Neural cell (in vitro differentiated cells): ENCODE data around the gene RAB11FIP5. TPM values are rescaled to one million over a fixed set of nuclear protein-coding genes. Genes with fewer than 3 reads are reported as not detected.

Experiments
- H2AFZ ChIP-seq: fragments of 200-600, 300-800 bp; sonication (generic), shearing (Covaris generic); 2 replicates; pipeline ENCODE4 v1.6.0; 2014; ENCODE audit warnings: low read depth, mild to moderate bottlenecking, antibody characterized with exemption, low read length, moderate library complexity
- H3F3A ChIP-seq: fragments of 200-600 bp; shearing (Covaris generic); 2 replicates; pipeline ENCODE4 v1.6.1; 2016; ENCODE audit warnings: mild to moderate bottlenecking, moderate library complexity, mixed read lengths, antibody characterized with exemption, low read length; ENCODE audit not compliant: insufficient read depth, poor library complexity, severe bottlenecking
- H3K27ac ChIP-seq: fragments of 200-600, 300-800 bp; sonication (generic), shearing (Covaris generic); 2 replicates; pipeline ENCODE4 v1.5.1; 2014; ENCODE audit warnings: mild to moderate bottlenecking, low read length, moderate library complexity
- H3K27me3 ChIP-seq: fragments of 300-800, 200-600 bp; sonication (generic), shearing (Covaris generic); 2 replicates; pipeline ENCODE4 v1.6.0; 2014; ENCODE audit warnings: mild to moderate bottlenecking, low read depth, low read length, moderate library complexity; ENCODE audit not compliant: insufficient read depth
- H3K36me3 ChIP-seq: fragments of 300-800, 200-600 bp; sonication (generic), shearing (Covaris generic); 2 replicates; pipeline ENCODE4 v1.5.1; 2014; ENCODE audit warnings: mild to moderate bottlenecking, antibody characterized with exemption, low read length, moderate library complexity; ENCODE audit not compliant: insufficient read depth
- H3K4me2 ChIP-seq: fragments of 300-800, 200-600 bp; sonication (generic), shearing (Covaris generic); 2 replicates; pipeline ENCODE4 v1.6.0; 2014; ENCODE audit warnings: mild to moderate bottlenecking, low read length
- H3K4me3 ChIP-seq: fragments of 300-800, 200-600 bp; sonication (generic), shearing (Covaris generic); 2 replicates; pipeline ENCODE4 v1.5.1; 2014; ENCODE audit warnings: mild to moderate bottlenecking, low read length, moderate library complexity
- H3K79me2 ChIP-seq: fragments of 200-600 bp; shearing (Covaris generic); replicated peaks from 2 replicates; pipeline ENCODE4 v1.6.0; 2014; ENCODE audit warnings: mild to moderate bottlenecking, low read length, moderate library complexity; ENCODE audit not compliant: insufficient read depth
- H3K9ac ChIP-seq: fragments of 300-800, 200-600 bp; sonication (generic), shearing (Covaris generic); 2 replicates; pipeline ENCODE4 v1.6.1; 2016; ENCODE audit warnings: mild to moderate bottlenecking, low read length, mixed read lengths
- H3K9me2 ChIP-seq: fragments of 200-600 bp; shearing (Covaris generic); 2 replicates; pipeline ENCODE4 v1.6.1; 2016; ENCODE audit warnings: mild to moderate bottlenecking, low read length, mixed read lengths; ENCODE audit not compliant: insufficient read depth
- H3K9me3 ChIP-seq: fragments of 200-600, 300-800 bp; sonication (generic), shearing (Covaris generic); 2 replicates; pipeline ENCODE4 v1.6.1; 2016; ENCODE audit warnings: mild to moderate bottlenecking, mixed run types, low read length, moderate library complexity, mixed read lengths
- H4K20me1 ChIP-seq: fragments of 200-600 bp; shearing (Covaris generic); 2 replicates; pipeline ENCODE4 v1.6.1; 2016; ENCODE audit warnings: mild to moderate bottlenecking, mixed run types; ENCODE audit not compliant: insufficient read depth
- EP300 ChIP-seq: fragments of 450-650 bp; conservative IDR thresholded peaks from 2 replicates; pipeline ENCODE4 v1.6.1; 2014; ENCODE audit warnings: antibody characterized with exemption, mild to moderate bottlenecking, moderate library complexity; ENCODE audit not compliant: poor library complexity, severe bottlenecking
- EZH2 ChIP-seq: fragments of 200-600, 300-800 bp; shearing (Covaris generic), sonication (generic); IDR thresholded peaks from 2 replicates; pipeline ENCODE4 v1.6.1; 2014; ENCODE audit warnings: antibody characterized with exemption, low read length, borderline replicate concordance, mild to moderate bottlenecking; ENCODE audit not compliant: insufficient read depth, poor library complexity, severe bottlenecking
- MXI1 ChIP-seq: fragments of 450-650 bp; conservative IDR thresholded peaks from 2 replicates; pipeline ENCODE4 v1.6.1; 2014; ENCODE audit warnings: antibody characterized with exemption, mild to moderate bottlenecking; ENCODE audit not compliant: poor library complexity, severe bottlenecking
- POLR2AphosphoS5 ChIP-seq: IDR thresholded peaks from 2 replicates; pipeline ENCODE4 v1.6.1; 2012
- RAD21 ChIP-seq: fragments of 450-650 bp; conservative IDR thresholded peaks from 2 replicates; pipeline ENCODE4 v1.6.1; 2014; ENCODE audit warnings: antibody characterized with exemption, mild to moderate bottlenecking, moderate library complexity
- polyA minus RNA-seq: library from RNA; depleted of rRNA, polyadenylated mRNA; stranded (reverse); fragments of >200 nt; gene quantifications from 2 replicates; pipeline ENCODE4 v1.2.3, GENCODE V29; 2014
- polyA plus RNA-seq: library from polyadenylated mRNA; depleted of rRNA; stranded (reverse); fragments of >200 nt; gene quantifications from 2 replicates; pipeline ENCODE4 v1.2.3, GENCODE V29; 2014
- TF ChIP-seq, protein P1 (sequence below): fragments of 450-650 bp; IDR thresholded peaks from 2 replicates; pipeline ENCODE4 v1.5.1; 2014; ENCODE audit warnings: antibody characterized with exemption, mild to moderate bottlenecking, moderate library complexity; ENCODE audit not compliant: poor library complexity, severe bottlenecking
- TF ChIP-seq, protein P2 (sequence below): IDR thresholded peaks from 2 replicates; pipeline ENCODE4 v1.6.1; 2012; ENCODE audit warnings: borderline replicate concordance

The RAB11FIP5 gene, protein sequence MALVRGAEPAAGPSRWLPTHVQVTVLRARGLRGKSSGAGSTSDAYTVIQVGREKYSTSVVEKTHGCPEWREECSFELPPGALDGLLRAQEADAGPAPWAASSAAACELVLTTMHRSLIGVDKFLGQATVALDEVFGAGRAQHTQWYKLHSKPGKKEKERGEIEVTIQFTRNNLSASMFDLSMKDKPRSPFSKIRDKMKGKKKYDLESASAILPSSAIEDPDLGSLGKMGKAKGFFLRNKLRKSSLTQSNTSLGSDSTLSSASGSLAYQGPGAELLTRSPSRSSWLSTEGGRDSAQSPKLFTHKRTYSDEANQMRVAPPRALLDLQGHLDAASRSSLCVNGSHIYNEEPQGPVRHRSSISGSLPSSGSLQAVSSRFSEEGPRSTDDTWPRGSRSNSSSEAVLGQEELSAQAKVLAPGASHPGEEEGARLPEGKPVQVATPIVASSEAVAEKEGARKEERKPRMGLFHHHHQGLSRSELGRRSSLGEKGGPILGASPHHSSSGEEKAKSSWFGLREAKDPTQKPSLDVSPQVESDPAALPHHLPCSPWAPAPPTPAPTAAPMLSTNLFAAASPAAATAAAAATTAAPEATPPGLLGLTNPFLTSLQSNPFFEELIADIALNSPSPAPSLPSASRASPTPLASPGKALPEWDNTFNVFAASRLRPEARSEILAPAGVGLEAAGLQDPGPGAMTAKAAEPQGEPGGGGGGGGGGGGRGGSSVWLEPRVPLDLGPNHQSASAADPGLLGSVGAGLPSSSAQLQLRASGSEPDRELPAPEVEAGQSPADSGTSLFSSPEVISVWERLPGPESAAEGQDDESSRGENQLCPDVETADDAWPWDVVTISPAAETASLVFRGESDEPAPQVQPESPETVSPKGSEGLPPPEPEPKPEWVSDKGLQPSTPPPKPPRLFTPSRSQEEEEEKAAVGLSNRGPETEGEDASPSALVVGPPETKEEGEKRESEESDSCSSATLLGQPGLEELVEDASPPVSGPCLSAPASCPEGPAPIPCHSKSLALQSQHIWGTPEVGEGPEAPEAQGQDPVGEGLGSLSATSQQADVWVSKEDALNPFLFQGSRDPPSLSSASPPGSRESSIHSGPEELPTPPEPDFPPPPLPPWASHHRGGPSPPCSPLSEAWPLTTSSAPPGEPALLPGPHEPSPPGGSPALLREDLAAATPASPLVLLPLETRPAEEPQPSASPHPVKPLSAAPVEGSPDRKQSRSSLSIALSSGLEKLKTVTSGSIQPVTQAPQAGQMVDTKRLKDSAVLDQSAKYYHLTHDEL (N-terminal part only)
- polyA plus RNA-seq: 2.6 and 3.3 TPM in 2 replicates
- 7.4 and 8.0 TPM in 2 replicates for polyA minus RNA-seq

DNA sequence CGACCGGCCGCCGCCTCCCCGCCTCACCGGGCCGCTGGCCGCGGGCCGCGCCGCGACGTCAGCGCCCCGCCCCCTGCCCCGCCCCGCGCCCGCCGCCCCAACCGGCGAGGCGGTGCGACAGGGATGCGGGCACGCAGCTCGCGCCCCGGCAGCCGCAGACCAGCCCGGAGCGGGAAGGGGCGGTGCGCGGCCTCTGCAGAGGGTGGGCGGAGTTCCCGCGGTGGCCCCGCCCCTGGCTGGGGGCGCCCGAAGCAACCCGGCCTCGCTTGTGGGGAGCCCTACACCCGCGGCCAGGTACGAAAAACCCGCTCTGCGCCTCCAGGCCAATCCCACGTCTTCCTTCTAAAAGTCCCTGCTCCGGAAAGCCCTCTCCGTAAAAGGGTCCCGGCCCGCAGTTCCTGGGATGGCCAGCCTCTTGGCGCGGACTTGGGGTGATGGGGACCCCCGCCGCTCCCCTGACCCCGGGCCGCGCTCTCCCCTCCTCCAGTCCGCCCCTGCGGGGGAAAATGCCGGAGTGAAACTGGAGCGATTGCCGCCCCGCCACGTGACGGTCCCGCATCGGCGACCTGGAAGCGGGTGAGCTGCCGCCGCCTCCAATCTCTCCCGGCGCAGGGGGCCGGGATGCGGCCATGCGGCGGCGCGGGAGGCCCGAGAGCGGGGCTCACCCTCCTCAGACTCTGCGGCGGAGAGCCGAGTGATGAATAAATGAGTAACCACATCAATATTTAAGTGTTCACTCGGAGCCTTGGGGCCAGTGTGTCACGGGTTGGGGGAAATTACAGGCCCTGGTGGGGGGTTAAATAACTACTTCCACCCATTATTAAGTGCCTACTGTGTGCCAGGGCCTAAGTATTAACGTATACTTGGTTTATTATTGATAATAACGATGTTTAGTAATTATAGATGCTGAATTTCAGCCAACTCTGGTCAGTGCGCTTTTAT, at the start of gene RAB11FIP5:
TSS of gene RAB11FIP5 (minus strand) at position 36 of the 942 bp plus-strand sequence. CDS start 171 bp downstream, outside the sequence.
- Histone ChIP-seq H3K27me3 (peaks cover 14% of the 10 kb centered on the region), H3K9ac (peak within 1 kb of the TSS; percentile 67), H4K20me1 (no peaks in the 10 kb centered on the region), H2AFZ (peak within 1 kb of the TSS; percentile 51), H3K4me2 (peak within 1 kb of the TSS; percentile 62), H3K36me3 (no peaks in the 10 kb centered on the region), H3K79me2 (peaks cover 8% of the 10 kb centered on the region), H3K9me2 (no peaks in the 10 kb centered on the region), H3K9me3 (no peaks in the 10 kb centered on the region), H3F3A (no peaks in the 10 kb centered on the region), H3K4me3 (peak within 1 kb of the TSS; percentile 83), H3K27ac (peak within 1 kb of the TSS; percentile 31)
- TF ChIP-seq, protein P1, sequence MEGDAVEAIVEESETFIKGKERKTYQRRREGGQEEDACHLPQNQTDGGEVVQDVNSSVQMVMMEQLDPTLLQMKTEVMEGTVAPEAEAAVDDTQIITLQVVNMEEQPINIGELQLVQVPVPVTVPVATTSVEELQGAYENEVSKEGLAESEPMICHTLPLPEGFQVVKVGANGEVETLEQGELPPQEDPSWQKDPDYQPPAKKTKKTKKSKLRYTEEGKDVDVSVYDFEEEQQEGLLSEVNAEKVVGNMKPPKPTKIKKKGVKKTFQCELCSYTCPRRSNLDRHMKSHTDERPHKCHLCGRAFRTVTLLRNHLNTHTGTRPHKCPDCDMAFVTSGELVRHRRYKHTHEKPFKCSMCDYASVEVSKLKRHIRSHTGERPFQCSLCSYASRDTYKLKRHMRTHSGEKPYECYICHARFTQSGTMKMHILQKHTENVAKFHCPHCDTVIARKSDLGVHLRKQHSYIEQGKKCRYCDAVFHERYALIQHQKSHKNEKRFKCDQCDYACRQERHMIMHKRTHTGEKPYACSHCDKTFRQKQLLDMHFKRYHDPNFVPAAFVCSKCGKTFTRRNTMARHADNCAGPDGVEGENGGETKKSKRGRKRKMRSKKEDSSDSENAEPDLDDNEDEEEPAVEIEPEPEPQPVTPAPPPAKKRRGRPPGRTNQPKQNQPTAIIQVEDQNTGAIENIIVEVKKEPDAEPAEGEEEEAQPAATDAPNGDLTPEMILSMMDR: peak; percentile 25
- TF ChIP-seq, protein P2, sequence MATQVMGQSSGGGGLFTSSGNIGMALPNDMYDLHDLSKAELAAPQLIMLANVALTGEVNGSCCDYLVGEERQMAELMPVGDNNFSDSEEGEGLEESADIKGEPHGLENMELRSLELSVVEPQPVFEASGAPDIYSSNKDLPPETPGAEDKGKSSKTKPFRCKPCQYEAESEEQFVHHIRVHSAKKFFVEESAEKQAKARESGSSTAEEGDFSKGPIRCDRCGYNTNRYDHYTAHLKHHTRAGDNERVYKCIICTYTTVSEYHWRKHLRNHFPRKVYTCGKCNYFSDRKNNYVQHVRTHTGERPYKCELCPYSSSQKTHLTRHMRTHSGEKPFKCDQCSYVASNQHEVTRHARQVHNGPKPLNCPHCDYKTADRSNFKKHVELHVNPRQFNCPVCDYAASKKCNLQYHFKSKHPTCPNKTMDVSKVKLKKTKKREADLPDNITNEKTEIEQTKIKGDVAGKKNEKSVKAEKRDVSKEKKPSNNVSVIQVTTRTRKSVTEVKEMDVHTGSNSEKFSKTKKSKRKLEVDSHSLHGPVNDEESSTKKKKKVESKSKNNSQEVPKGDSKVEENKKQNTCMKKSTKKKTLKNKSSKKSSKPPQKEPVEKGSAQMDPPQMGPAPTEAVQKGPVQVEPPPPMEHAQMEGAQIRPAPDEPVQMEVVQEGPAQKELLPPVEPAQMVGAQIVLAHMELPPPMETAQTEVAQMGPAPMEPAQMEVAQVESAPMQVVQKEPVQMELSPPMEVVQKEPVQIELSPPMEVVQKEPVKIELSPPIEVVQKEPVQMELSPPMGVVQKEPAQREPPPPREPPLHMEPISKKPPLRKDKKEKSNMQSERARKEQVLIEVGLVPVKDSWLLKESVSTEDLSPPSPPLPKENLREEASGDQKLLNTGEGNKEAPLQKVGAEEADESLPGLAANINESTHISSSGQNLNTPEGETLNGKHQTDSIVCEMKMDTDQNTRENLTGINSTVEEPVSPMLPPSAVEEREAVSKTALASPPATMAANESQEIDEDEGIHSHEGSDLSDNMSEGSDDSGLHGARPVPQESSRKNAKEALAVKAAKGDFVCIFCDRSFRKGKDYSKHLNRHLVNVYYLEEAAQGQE: no peak
- TF ChIP-seq EP300 (no peak), POLR2AphosphoS5 (no peak), MXI1 (peak; percentile 87), EZH2 (no peak), RAD21 (no peak)
